Ishikawa (cell line): Measurements from ENCODE around the gene SLIT3.

Experiments used
- CEBPB ChIP-seq: IDR thresholded peaks from 2 replicates; pipeline ENCODE4 v1.6.1; 2012
- CREB1 ChIP-seq: IDR thresholded peaks from 2 replicates; pipeline ENCODE4 v1.6.1; 2012; ENCODE audit warnings: low read depth
- EGR1 ChIP-seq: IDR thresholded peaks from 2 replicates; pipeline ENCODE4 v1.6.1; 2012
- EP300 ChIP-seq: IDR thresholded peaks from 2 replicates; pipeline ENCODE4 v1.6.1; 2012; ENCODE audit warnings: borderline replicate concordance
- FOXM1 ChIP-seq: IDR thresholded peaks from 2 replicates; pipeline ENCODE4 v1.6.1; 2012; ENCODE audit warnings: low read depth, borderline replicate concordance
- NFIC ChIP-seq: IDR thresholded peaks from 2 replicates; pipeline ENCODE4 v1.6.1; 2012
- RAD21 ChIP-seq: IDR thresholded peaks from 2 replicates; pipeline ENCODE4 v1.6.1; 2012; ENCODE audit warnings: low read depth
- TAF1 ChIP-seq: IDR thresholded peaks from 2 replicates; pipeline ENCODE4 v1.6.1; 2012; ENCODE audit warnings: low read depth, mild to moderate bottlenecking
- TCF12 ChIP-seq: IDR thresholded peaks from 2 replicates; pipeline ENCODE4 v1.6.1; 2012; ENCODE audit warnings: low read depth
- TEAD4 ChIP-seq: IDR thresholded peaks from 2 replicates; pipeline ENCODE4 v1.6.1; 2012
- YY1 ChIP-seq: IDR thresholded peaks from 2 replicates; pipeline ENCODE4 v1.6.1; 2012; ENCODE audit warnings: low read depth
- ZBTB7A ChIP-seq: IDR thresholded peaks from 2 replicates; pipeline ENCODE4 v1.6.1; 2012; ENCODE audit warnings: low read depth
- TF ChIP-seq, protein P1 (sequence below): IDR thresholded peaks from 2 replicates; pipeline ENCODE4 v1.6.1; 2012
- TF ChIP-seq, protein P2 (sequence below): IDR thresholded peaks from 2 replicates; pipeline ENCODE4 v1.6.1; 2012
- TF ChIP-seq, protein P3 (sequence below): IDR thresholded peaks from 2 replicates; pipeline ENCODE4 v1.6.1; 2012; ENCODE audit warnings: low read depth, mild to moderate bottlenecking

The SLIT3 gene

DNA sequence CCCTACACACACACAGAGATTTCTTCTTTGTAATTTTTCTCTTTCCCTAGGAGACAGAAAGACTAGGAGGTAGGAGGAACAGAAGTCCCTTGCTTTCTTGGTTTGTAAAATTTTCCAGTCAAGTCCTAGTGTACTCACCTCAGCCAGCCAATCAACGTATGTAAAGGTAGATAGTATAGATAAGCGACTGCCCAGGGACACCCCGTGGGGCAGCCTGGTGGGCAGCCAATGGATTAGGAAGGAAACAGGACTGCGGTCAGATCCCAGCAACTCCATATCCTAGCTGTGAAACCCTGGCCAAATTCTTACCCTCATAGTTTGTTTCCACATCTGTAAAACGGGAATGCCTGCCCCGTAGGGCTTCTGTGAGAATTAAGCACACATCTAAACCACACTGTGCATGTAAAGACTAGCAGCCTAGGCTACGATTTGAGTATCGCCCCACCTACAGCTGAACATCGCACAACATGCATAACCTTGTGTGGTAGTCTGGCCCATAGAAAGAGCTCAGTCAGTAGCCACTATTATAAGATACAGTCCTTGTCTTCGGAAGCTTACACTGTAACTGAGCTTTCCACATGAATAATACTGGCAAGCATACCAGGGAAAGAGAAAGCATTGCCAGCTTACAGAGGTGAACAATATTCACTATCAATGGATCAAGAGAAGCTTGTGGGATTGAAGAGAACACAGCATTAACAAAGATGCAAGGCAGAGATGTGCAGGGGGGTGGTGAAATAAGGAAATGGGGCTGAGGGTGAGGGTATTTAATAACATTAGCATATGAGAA is 368.3 kb downstream of the SLIT3 start:
- no peak for TF ChIP-seq EGR1
- no peak for TF ChIP-seq TCF12
- TF ChIP-seq, protein P1, sequence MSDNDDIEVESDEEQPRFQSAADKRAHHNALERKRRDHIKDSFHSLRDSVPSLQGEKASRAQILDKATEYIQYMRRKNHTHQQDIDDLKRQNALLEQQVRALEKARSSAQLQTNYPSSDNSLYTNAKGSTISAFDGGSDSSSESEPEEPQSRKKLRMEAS = no peak
- TF ChIP-seq CREB1 = no peak
- no peak for TF ChIP-seq FOXM1
- TF ChIP-seq, protein P2, sequence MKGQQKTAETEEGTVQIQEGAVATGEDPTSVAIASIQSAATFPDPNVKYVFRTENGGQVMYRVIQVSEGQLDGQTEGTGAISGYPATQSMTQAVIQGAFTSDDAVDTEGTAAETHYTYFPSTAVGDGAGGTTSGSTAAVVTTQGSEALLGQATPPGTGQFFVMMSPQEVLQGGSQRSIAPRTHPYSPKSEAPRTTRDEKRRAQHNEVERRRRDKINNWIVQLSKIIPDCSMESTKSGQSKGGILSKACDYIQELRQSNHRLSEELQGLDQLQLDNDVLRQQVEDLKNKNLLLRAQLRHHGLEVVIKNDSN = no peak
- TF ChIP-seq CEBPB = no peak
- TF ChIP-seq, protein P3, sequence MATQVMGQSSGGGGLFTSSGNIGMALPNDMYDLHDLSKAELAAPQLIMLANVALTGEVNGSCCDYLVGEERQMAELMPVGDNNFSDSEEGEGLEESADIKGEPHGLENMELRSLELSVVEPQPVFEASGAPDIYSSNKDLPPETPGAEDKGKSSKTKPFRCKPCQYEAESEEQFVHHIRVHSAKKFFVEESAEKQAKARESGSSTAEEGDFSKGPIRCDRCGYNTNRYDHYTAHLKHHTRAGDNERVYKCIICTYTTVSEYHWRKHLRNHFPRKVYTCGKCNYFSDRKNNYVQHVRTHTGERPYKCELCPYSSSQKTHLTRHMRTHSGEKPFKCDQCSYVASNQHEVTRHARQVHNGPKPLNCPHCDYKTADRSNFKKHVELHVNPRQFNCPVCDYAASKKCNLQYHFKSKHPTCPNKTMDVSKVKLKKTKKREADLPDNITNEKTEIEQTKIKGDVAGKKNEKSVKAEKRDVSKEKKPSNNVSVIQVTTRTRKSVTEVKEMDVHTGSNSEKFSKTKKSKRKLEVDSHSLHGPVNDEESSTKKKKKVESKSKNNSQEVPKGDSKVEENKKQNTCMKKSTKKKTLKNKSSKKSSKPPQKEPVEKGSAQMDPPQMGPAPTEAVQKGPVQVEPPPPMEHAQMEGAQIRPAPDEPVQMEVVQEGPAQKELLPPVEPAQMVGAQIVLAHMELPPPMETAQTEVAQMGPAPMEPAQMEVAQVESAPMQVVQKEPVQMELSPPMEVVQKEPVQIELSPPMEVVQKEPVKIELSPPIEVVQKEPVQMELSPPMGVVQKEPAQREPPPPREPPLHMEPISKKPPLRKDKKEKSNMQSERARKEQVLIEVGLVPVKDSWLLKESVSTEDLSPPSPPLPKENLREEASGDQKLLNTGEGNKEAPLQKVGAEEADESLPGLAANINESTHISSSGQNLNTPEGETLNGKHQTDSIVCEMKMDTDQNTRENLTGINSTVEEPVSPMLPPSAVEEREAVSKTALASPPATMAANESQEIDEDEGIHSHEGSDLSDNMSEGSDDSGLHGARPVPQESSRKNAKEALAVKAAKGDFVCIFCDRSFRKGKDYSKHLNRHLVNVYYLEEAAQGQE = no peak
- TF ChIP-seq TEAD4 = no peak

DNA sequence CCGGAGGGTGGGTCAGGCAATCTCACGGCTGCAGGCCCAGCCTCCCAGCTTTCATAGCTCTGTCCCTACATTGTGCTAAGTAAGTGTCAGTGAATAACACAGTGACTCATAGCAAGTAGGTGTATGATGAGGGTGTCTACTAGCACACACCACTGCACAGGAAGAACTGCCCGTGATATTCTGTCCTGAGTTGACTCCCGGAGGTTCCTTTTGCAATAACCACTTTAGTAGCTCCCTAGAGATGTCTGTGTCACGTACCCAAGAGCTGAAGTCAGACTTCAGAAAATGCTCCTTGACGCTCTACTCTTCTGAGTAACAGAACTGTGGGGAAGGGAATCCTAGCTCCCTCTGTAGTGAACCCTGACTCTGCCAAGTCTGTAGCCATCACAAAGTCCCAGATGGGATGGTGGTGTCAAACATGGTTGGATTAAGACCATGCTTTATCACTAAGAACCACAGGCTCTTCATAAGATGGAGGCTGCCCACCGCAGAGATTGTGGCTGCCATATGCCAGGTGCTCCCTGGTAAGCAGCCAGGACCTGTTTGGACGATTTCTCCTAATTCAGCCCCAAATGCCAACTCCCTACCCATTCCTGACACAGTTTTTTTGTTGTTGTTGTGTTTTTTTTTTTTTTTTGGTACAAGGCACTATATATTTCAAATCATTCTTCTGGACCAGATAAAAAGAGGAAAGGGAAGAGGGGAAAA is 369.1 kb downstream of the SLIT3 start:
- no peak for TF ChIP-seq CEBPB
- TF ChIP-seq TCF12 = no peak
- no peak for TF ChIP-seq EP300
- TF ChIP-seq, protein P3 = no peak
- TF ChIP-seq TAF1 = no peak

DNA sequence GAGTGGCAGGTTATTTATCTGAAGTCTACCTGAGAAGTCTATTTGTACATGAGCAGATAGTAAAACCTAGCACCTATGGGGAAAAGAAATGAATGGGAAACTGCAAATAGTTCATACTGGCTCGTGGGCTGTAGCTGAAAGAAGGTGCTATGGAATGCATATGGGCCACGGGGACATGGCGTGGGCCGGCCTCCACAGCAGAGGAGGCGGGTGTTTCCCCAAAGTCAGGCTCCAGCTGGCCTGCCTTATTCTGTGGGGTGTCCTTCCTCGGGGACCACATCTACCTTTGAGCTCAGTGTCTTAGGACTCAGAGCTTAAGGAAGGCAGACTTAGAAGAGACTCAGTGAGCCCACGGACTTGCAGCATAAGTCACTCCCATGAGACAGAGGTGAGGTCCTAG is 371.3 kb downstream of the SLIT3 start:
- no peak for TF ChIP-seq TAF1
- TF ChIP-seq TCF12 = no peak
- TF ChIP-seq NFIC = no peak
- no peak for TF ChIP-seq CEBPB
- TF ChIP-seq CREB1 = no peak
- TF ChIP-seq, protein P3 = no peak
- TF ChIP-seq, protein P1 = no peak
- no peak for TF ChIP-seq EP300
- TF ChIP-seq ZBTB7A = no peak
- TF ChIP-seq YY1 = no peak
- no peak for TF ChIP-seq TEAD4
- TF ChIP-seq EGR1 = no peak
- TF ChIP-seq, protein P2 = no peak
- no peak for TF ChIP-seq RAD21
- no peak for TF ChIP-seq FOXM1

DNA sequence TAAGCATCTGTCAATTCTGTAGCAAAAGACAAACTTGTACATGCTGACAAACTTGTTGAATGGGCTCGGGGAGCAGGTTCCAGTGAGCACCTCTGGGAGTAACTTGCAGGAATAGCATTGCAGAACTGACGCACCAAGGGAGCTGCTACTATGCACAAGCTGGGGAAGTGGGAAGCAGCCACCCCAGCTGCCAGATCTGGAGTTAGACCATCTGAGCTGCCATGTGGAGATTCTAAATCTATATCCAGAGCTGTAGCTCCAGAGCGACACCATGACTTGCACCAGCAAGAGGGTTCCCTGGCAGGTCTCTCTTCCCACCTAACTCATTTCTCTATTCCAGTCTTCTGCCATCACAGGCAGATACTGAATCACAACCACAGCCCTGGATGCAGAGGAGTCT is 375.8 kb downstream of the SLIT3 start:
- TF ChIP-seq ZBTB7A (no peak), EP300 (no peak), YY1 (no peak), TCF12 (no peak), NFIC (no peak), RAD21 (no peak), EGR1 (no peak), CREB1 (no peak), FOXM1 (no peak)
- TF ChIP-seq, protein P3 = no peak
